Vagina (tissue), 2 donors: ENCODE data around the gene POLR2B.

Experiments
- CTCF ChIP-seq, 3 experiments: fragments of 450-650 bp in 2 of 3; fragments of 200-600 bp in 1 of 3; sonication (generic) in 1 of 3; IDR thresholded peaks; one replicate each; pipeline ENCODE4 v1.5.1; 2017 to 2019; ENCODE audit warnings: antibody characterized with exemption in 3 of 3, mild to moderate bottlenecking in 2 of 3, moderate library complexity in 2 of 3
- POLR2A ChIP-seq, 2 donors: fragments of 450-650 bp; IDR thresholded peaks; one replicate each; pipeline ENCODE4 v1.6.1; 2017; ENCODE audit warnings: antibody characterized with exemption in 2 of 2, mild to moderate bottlenecking in 2 of 2, moderate library complexity in 2 of 2
- POLR2AphosphoS5 ChIP-seq, 2 donors: sonication (generic); formaldehyde crosslinking; IDR thresholded peaks; one replicate each; pipeline ENCODE4 v1.9.0; 2017; ENCODE audit warnings: antibody characterized with exemption in 2 of 2, mild to moderate bottlenecking in 2 of 2, low read depth in 1 of 2; ENCODE audit not compliant: insufficient read depth in 1 of 2

- TF ChIP-seq CTCF (IDR thresholded peaks at IDR 0.05) = no peak
- no peak for TF ChIP-seq POLR2AphosphoS5 (IDR thresholded peaks at IDR 0.05; ENCODE audit: insufficient read depth in 1 of 2, low read depth in 1 of 2)
- TF ChIP-seq POLR2A (IDR thresholded peaks at IDR 0.05) = no peak
Measured at GRCh38 chr4:57073559-57073958, 94.9 kb downstream of the POLR2B start.
